NCI-H748 (cell line): ENCODE data around the gene DLEC1.
"Not testable (repeated sequence)": the region's sequence is repeated elsewhere in the genome, so short reads cannot be mapped to it uniquely, and the experiment has no call there.

Source experiments
- DNase-seq: peaks from one replicate; lab custom pipeline; 2025; ENCODE audit not compliant: unreplicated experiment; lab: John Stamatoyannopoulos, UW

The DLEC1 gene

GRCh38 chr3:38119821-38120692 lies 81.0 kb downstream of the DLEC1 start:
- DNase-seq = no peak

GRCh38 chr3:38120693-38121450 lies 81.9 kb downstream of the DLEC1 start:
- no peak for DNase-seq

GRCh38 chr3:38121451-38121831 lies 82.4 kb downstream of the DLEC1 start:
- no peak for DNase-seq

GRCh38 chr3:38121832-38122461 lies 82.9 kb downstream of the DLEC1 start:
- no peak for DNase-seq

GRCh38 chr3:38122712-38123290 lies 83.8 kb downstream of the DLEC1 start:
- DNase-seq = no peak

- DNase-seq = no peak
These were observed 85.5 kb downstream of the DLEC1 start for GRCh38 chr3:38124324-38125122.

GRCh38 chr3:38125305-38126120 lies 86.5 kb downstream of the DLEC1 start:
- no peak for DNase-seq

GRCh38 chr3:38126121-38126892 lies 87.3 kb downstream of the DLEC1 start:
- DNase-seq = no peak

GRCh38 chr3:38127611-38128302 lies 88.7 kb downstream of the DLEC1 start:
- DNase-seq = no peak

DNA sequence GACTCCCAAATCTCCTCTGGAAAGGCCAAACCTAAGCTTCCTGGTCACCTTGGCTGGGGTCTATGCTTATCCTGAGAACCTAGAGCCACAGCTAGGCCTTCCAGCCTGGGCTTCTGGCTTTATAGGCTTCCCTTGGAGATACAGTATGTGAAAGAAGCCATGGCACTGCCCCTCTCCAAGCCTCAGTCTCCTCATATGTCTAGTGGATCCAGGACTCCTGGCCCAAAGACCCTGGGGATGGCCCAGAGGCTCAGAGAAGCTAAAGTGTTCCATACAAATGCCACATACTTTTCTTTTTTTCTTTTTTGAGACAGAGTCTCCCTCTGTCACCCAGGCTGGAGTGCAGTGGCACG lies 89.3 kb downstream of the DLEC1 start:
- DNase-seq = no peak

DNA sequence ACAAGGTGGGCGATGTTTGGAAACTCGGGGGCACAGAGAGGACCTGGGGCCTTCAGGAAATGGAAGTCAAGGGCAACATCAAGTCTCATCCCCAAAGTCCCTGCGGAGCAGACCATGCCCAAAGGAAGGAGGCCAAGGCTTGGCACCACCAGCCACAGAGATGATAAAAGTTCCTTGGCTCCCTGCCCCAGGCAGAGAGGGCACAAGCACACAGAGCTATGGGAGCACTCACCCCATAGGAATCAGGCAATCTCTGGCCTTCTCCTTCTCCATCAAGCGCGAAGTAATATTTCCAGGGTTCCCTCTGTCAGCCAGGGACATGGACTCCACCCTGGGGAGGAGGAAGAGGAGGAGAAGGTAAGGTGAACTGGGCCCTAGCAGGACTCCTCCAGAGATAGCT lies 90.0 kb downstream of the DLEC1 start:
- DNase-seq = no peak

DNA sequence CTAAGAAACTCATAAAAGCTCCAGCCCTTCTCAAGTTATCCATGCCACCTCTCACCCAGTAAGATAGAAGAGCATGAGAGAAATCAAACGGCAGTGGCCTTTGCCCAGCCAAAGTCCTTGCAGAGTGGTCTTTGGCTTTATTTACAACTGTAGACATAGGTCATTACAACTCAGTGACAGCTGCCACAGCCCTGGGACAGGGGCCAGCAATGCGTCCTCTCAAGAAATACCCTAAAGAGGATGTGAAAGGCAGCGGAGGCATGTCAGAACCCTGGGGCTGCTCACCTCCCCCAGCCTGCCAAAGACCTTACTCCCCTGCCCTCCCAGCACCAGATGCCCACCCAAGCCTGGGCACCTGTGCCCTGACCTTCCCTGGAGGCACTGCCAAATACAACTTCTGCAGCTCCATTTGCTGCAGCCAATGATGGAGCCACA lies 91.6 kb downstream of the DLEC1 start:
- no peak for DNase-seq

GRCh38 chr3:38131621-38132369 lies 92.8 kb downstream of the DLEC1 start:
- peak; percentile 19 for DNase-seq

GRCh38 chr3:38133209-38133556 lies 94.2 kb downstream of the DLEC1 start:
- DNase-seq = no peak

GRCh38 chr3:38133557-38134405 lies 94.8 kb downstream of the DLEC1 start:
- DNase-seq = no peak

GRCh38 chr3:38134517-38135143 lies 95.6 kb downstream of the DLEC1 start:
- not testable (repeated sequence) for DNase-seq
